ENCODE measurements around the gene KCNG1. TPM values are rescaled to one million over a fixed set of nuclear protein-coding genes. Genes with fewer than 3 reads are reported as not detected.

Gene KCNG1
- total and polyA plus RNA-seq, 2 of the 8 experiments (the other 6 are each of a cell fraction or from before 2014, with no cell fraction given), result 16.0 to 18.0 TPM

DNA sequence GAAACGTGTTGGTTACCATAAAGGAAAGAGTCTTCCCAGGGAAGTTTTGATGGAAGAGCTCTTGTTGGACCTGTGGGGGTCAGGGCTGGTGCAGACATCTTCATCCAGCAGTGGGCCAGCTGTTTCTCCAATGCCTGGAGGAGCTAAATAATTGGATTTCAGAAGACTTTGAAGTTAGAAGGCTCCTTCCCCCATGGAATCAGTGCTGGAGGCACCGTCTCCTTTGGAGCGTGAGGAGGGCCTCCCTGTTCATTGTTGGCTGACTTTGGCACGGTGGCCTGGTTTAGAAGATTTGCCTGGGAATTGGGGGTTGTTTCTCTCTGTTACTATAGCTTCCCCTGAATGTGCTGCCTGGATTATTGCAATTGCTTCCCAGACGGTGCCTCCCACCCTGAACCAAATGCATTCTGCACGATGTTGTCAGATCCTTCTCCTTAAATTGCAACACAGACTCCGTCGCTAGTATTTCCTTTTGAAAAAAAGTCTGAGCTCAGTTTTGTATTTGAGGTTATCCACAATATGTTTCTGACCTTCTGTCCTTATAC lies 27.7 kb upstream of the KCNG1 start (continued):
- TF ChIP-seq, protein P1, sequence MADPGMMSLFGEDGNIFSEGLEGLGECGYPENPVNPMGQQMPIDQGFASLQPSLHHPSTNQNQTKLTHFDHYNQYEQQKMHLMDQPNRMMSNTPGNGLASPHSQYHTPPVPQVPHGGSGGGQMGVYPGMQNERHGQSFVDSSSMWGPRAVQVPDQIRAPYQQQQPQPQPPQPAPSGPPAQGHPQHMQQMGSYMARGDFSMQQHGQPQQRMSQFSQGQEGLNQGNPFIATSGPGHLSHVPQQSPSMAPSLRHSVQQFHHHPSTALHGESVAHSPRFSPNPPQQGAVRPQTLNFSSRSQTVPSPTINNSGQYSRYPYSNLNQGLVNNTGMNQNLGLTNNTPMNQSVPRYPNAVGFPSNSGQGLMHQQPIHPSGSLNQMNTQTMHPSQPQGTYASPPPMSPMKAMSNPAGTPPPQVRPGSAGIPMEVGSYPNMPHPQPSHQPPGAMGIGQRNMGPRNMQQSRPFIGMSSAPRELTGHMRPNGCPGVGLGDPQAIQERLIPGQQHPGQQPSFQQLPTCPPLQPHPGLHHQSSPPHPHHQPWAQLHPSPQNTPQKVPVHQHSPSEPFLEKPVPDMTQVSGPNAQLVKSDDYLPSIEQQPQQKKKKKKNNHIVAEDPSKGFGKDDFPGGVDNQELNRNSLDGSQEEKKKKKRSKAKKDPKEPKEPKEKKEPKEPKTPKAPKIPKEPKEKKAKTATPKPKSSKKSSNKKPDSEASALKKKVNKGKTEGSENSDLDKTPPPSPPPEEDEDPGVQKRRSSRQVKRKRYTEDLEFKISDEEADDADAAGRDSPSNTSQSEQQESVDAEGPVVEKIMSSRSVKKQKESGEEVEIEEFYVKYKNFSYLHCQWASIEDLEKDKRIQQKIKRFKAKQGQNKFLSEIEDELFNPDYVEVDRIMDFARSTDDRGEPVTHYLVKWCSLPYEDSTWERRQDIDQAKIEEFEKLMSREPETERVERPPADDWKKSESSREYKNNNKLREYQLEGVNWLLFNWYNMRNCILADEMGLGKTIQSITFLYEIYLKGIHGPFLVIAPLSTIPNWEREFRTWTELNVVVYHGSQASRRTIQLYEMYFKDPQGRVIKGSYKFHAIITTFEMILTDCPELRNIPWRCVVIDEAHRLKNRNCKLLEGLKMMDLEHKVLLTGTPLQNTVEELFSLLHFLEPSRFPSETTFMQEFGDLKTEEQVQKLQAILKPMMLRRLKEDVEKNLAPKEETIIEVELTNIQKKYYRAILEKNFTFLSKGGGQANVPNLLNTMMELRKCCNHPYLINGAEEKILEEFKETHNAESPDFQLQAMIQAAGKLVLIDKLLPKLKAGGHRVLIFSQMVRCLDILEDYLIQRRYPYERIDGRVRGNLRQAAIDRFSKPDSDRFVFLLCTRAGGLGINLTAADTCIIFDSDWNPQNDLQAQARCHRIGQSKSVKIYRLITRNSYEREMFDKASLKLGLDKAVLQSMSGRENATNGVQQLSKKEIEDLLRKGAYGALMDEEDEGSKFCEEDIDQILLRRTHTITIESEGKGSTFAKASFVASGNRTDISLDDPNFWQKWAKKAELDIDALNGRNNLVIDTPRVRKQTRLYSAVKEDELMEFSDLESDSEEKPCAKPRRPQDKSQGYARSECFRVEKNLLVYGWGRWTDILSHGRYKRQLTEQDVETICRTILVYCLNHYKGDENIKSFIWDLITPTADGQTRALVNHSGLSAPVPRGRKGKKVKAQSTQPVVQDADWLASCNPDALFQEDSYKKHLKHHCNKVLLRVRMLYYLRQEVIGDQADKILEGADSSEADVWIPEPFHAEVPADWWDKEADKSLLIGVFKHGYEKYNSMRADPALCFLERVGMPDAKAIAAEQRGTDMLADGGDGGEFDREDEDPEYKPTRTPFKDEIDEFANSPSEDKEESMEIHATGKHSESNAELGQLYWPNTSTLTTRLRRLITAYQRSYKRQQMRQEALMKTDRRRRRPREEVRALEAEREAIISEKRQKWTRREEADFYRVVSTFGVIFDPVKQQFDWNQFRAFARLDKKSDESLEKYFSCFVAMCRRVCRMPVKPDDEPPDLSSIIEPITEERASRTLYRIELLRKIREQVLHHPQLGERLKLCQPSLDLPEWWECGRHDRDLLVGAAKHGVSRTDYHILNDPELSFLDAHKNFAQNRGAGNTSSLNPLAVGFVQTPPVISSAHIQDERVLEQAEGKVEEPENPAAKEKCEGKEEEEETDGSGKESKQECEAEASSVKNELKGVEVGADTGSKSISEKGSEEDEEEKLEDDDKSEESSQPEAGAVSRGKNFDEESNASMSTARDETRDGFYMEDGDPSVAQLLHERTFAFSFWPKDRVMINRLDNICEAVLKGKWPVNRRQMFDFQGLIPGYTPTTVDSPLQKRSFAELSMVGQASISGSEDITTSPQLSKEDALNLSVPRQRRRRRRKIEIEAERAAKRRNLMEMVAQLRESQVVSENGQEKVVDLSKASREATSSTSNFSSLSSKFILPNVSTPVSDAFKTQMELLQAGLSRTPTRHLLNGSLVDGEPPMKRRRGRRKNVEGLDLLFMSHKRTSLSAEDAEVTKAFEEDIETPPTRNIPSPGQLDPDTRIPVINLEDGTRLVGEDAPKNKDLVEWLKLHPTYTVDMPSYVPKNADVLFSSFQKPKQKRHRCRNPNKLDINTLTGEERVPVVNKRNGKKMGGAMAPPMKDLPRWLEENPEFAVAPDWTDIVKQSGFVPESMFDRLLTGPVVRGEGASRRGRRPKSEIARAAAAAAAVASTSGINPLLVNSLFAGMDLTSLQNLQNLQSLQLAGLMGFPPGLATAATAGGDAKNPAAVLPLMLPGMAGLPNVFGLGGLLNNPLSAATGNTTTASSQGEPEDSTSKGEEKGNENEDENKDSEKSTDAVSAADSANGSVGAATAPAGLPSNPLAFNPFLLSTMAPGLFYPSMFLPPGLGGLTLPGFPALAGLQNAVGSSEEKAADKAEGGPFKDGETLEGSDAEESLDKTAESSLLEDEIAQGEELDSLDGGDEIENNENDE (IDR thresholded peaks at IDR 0.05; ENCODE audit: insufficient replicate concordance, low read length), result no peak
- no peak for TF ChIP-seq KDM5A (IDR thresholded peaks at IDR 0.05; ENCODE audit: low read length)
- TF ChIP-seq EGR1 (IDR thresholded peaks at IDR 0.05; ENCODE audit: borderline replicate concordance, low read depth, low read length), result no peak
- TF ChIP-seq BCL11A (IDR thresholded peaks at IDR 0.05; ENCODE audit: low read depth in 2 of 2, low read length in 2 of 2), result no peak
- no peak for TF ChIP-seq RFX5 (IDR thresholded peaks at IDR 0.05; ENCODE audit: borderline replicate concordance, low read depth, low read length)
- no peak for TF ChIP-seq ZNF274 (IDR thresholded peaks at IDR 0.05; ENCODE audit: borderline replicate concordance, extremely low read depth, low read length)

Measured in H1 (cell line).